Osteoblast (primary cell): Measurements from ENCODE around the gene LRP8. TPM values are rescaled to one million over a fixed set of nuclear protein-coding genes. Genes with fewer than 3 reads are reported as not detected.
A peak's percentile ranks its signal among the peaks of the same experiment; 100 is the strongest.

Source experiments
- DNase-seq: peaks from one replicate; pipeline ENCODE4 v3.0.0; 2011; ENCODE audit warnings: low spot score, mixed read lengths; ENCODE audit not compliant: insufficient read length; ENCODE audit errors: missing footprints
- H2AFZ ChIP-seq: 2 replicates; pipeline ENCODE4 v1.6.0; 2011; ENCODE audit warnings: mild to moderate bottlenecking, low read length
- H3K27ac ChIP-seq: 2 replicates; pipeline ENCODE4 v1.5.1; 2011; ENCODE audit warnings: mild to moderate bottlenecking, low read depth, low read length, moderate library complexity
- H3K27me3 ChIP-seq: 2 replicates; pipeline ENCODE4 v1.6.0; 2012; ENCODE audit warnings: mild to moderate bottlenecking, control low read depth, inconsistent platforms, low read length, moderate library complexity; ENCODE audit not compliant: insufficient read depth
- H3K36me3 ChIP-seq: 2 replicates; pipeline ENCODE4 v1.5.1; 2011; ENCODE audit warnings: mild to moderate bottlenecking, low read length, control low read depth, moderate library complexity; ENCODE audit not compliant: insufficient read depth
- H3K4me1 ChIP-seq: 2 replicates; pipeline ENCODE4 v1.5.1; 2011; ENCODE audit warnings: mild to moderate bottlenecking, low read length, control low read depth, moderate library complexity; ENCODE audit not compliant: insufficient read depth
- H3K4me2 ChIP-seq: 2 replicates; pipeline ENCODE4 v1.6.0; 2011; ENCODE audit warnings: mild to moderate bottlenecking, low read length; ENCODE audit not compliant: insufficient read depth
- H3K4me3 ChIP-seq: fragments of 200-600 bp; sonication (generic); 3 replicates; pipeline ENCODE4 v1.5.1; 2012; ENCODE audit warnings: mild to moderate bottlenecking, low read length, inconsistent platforms; ENCODE audit not compliant: insufficient read depth
- H3K79me2 ChIP-seq: 2 replicates; pipeline ENCODE4 v1.6.0; 2012; ENCODE audit warnings: mild to moderate bottlenecking, low read length, control low read depth, inconsistent platforms; ENCODE audit not compliant: insufficient read depth
- H3K9me3 ChIP-seq: 2 replicates; pipeline ENCODE4 v1.5.1; 2011; ENCODE audit warnings: low read depth, low read length, control low read depth
- H4K20me1 ChIP-seq: 2 replicates; pipeline ENCODE4 v1.6.0; 2012; ENCODE audit warnings: mild to moderate bottlenecking, low read length, control low read depth; ENCODE audit not compliant: insufficient read depth
- total RNA-seq: library from RNA; depleted of rRNA; stranded (reverse); fragments of >200 nt; gene quantifications from 2 replicates; pipeline ENCODE4 v1.2.3, GENCODE V29; 2012
- TF ChIP-seq, protein P1 (sequence below): IDR thresholded peaks from 2 replicates; pipeline ENCODE4 v1.5.1; 2011; ENCODE audit warnings: mild to moderate bottlenecking, low read depth, low read length, moderate library complexity; ENCODE audit errors: extremely low read depth

The LRP8 gene
- total RNA-seq, 1 donor: 11.2 TPM

DNA sequence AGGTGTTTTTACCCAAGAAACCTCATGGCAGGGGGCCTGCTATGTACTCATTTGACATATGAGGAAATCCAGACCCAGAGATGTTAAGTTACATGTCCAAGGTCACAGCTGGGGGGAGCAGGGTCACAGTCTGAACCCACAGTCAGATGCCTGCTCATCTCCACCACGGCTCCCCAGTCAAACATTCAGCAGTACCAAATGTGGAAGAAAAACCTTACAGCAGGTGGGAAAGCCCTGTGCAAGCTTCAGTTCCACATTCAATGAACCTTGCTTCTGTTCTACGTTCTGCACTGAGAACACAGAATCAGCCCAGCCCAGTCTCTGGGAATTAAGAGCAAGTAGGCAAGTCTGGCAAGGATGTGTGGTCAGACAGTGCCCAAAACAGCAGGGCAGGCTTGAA lies 35.2 kb downstream of the LRP8 start:
- Histone ChIP-seq H3K36me3 (no peaks in the 10 kb centered on the region), H3K4me3 (no peak overlapping the region), H2AFZ (no peak overlapping the region), H3K4me2 (no peak overlapping the region), H3K27ac (no peak overlapping the region), H3K79me2 (no peaks in the 10 kb centered on the region), H4K20me1 (no peaks in the 10 kb centered on the region), H3K4me1 (peaks cover 24% of the 10 kb centered on the region), H3K9me3 (no peaks in the 10 kb centered on the region), H3K27me3 (no peaks in the 10 kb centered on the region)
- TF ChIP-seq, protein P1, sequence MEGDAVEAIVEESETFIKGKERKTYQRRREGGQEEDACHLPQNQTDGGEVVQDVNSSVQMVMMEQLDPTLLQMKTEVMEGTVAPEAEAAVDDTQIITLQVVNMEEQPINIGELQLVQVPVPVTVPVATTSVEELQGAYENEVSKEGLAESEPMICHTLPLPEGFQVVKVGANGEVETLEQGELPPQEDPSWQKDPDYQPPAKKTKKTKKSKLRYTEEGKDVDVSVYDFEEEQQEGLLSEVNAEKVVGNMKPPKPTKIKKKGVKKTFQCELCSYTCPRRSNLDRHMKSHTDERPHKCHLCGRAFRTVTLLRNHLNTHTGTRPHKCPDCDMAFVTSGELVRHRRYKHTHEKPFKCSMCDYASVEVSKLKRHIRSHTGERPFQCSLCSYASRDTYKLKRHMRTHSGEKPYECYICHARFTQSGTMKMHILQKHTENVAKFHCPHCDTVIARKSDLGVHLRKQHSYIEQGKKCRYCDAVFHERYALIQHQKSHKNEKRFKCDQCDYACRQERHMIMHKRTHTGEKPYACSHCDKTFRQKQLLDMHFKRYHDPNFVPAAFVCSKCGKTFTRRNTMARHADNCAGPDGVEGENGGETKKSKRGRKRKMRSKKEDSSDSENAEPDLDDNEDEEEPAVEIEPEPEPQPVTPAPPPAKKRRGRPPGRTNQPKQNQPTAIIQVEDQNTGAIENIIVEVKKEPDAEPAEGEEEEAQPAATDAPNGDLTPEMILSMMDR: no peak
- no peak for DNase-seq

DNA sequence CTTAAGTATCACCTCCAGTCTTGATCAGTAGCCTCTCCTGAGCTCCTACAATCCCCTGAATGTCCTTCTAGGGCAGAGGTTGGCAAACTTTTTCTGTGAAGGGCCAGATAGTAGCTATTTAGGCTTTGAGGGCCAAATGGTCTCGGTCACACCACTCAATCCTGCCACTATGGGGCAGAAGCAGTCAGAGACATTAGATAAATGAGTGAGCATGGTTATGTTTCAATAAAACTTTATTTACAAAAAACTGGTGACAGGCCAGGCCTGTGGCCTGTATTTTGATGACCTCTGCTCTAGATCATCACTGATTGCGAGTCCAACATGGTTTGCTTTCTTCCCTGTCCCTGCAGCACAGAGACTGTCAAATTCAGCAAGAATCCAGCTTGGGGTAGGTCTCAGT lies 36.3 kb downstream of the LRP8 start:
- Histone ChIP-seq H3K4me1 (peaks cover 24% of the 10 kb centered on the region), H3K27ac (no peak overlapping the region), H3K36me3 (no peaks in the 10 kb centered on the region), H3K9me3 (no peaks in the 10 kb centered on the region), H3K4me2 (no peak overlapping the region), H2AFZ (no peak overlapping the region), H3K4me3 (no peak overlapping the region), H3K79me2 (no peaks in the 10 kb centered on the region), H4K20me1 (no peaks in the 10 kb centered on the region), H3K27me3 (no peaks in the 10 kb centered on the region)
- DNase-seq: no peak
- TF ChIP-seq, protein P1: peak; percentile 24

DNA sequence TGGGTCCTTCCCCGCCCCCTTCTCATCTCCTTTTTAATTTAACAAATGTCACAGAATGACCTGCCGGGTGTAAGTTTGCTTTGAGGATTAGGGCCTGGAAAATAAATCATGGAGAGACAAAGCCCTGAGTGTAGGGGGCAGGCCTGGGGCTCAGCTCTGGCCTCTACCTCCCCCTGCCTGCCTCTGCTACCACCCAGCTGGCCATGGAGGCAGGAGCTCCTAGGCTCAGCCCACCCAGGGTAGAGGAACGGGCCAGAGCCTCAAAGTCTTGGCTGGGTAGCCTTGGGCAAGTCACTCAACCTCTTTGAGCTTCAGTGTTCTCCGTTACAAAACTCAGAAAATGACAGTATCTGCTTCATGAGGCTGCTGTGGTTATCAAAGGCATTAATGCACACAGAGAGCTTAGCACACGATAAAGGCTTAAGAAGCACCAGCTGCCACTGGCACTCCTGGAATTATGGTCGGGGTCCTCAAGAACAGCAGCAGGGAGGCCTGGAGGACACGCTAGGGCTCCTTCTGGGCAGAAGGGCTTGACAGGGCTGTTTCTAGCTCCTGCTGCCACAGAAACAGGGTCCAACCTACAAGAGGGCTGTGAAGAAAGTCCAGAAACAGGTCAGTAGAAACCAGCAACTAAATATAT lies 39.0 kb downstream of the LRP8 start:
- Histone ChIP-seq H3K27me3 (no peaks in the 10 kb centered on the region), H4K20me1 (no peaks in the 10 kb centered on the region), H3K79me2 (no peaks in the 10 kb centered on the region), H3K36me3 (no peaks in the 10 kb centered on the region), H3K4me1 (peaks cover 11% of the 10 kb centered on the region), H3K4me3 (no peak overlapping the region), H3K27ac (no peak overlapping the region), H2AFZ (no peak overlapping the region), H3K9me3 (no peaks in the 10 kb centered on the region), H3K4me2 (no peak overlapping the region)
- no peak for DNase-seq
- TF ChIP-seq, protein P1: no peak

DNA sequence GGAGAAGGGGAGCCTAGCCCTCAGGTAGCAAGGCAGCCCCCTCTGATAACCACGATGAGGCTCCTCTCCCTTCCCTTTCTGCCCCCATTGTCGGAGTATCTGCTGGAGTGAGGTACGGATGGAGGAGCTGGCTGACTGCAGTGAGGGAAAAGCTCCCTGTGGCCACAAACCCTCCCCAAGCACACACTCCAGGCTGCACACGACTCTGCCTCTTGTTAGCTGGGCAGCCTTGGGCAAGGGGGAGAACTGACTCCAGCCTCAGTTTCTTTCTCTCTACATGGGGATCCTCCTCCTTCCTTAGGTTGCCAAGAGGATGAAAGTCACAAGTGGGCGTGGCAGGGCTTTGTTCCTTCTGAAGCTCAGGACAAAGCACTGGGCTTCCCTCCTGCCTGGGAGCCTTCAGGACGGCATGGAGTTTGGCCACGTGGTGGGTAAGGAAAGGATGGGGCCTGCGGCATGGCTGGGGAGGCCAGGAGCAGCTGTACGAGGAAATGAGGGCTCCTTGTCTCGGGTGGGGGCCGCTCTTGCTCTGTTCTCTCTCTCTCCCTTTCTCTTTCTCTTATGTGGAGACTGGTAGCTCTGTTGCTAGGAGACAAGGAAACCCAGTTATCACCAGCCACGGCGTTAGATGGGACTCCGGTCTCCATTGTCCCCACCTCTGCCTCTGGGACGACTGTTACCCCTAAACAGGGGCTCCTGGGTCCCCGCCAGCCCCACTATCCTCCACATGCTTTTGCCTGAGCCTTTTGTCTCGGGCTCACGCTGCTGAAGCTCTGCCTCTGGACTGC lies 39.7 kb downstream of the LRP8 start:
- H3K36me3 ChIP-seq: no peaks in the 10 kb centered on the region
- no peak for DNase-seq
- TF ChIP-seq, protein P1: no peak
- no peaks in the 10 kb centered on the region for H4K20me1 ChIP-seq
- H3K4me3 ChIP-seq: no peak overlapping the region
- no peaks in the 10 kb centered on the region for H3K27me3 ChIP-seq
- H2AFZ ChIP-seq: no peak overlapping the region
- no peak overlapping the region for H3K4me2 ChIP-seq
- no peaks in the 10 kb centered on the region for H3K9me3 ChIP-seq
- H3K79me2 ChIP-seq: no peaks in the 10 kb centered on the region
- peaks cover 4% of the 10 kb centered on the region for H3K4me1 ChIP-seq
- H3K27ac ChIP-seq: no peak overlapping the region
